ENCODE data around the gene LRFN2.

The LRFN2 gene

DNA sequence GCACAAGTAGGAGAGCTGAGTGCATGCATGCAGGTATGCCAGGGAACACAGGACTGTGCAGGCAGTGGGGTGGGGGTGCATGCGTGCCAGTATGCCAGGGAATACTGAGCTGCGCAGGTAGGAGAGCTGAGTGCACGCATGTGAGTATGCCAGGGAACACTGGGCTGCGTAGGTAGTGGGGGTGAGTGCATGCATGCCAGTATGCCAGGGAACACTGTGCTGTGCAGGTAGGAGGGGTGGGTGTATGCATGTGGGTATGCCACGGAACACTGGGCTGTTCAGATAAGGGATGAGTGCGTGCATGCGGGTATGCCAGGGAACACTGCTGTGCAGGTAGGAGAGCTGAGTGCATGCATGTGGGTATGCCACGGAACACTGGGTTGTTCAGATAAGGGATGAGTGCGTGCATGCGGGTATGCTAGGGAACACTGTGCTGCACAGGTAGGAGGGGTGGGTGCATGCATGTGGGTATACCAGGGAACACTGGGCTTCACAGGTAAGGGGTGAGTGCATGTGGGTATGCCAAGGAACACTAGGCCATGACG is 77.4 kb downstream of the LRFN2 start:
- no peak for DNase-seq

- no peak for DNase-seq
Observed at GRCh38 chr6:40509086-40509485, 78.1 kb downstream of the LRFN2 start.

DNA sequence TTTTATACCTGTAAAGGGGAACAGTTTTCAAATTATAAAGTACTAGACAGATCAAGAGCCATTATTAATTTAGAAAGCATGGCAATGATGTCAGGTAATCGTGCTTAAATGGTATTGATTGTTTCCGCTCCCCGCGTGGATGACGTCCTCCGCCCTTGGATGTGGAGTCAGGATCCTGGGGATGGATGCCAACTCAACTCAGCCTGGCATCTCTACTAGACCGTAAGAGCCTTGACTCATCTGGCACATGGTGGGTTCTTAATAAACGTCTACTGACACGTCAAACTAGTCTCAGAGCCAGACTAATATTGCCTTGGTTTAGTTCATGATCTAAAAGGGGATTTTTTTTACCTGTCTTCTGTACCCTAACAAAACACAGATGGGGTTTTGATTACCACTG is 80.2 kb downstream of the LRFN2 start:
- DNase-seq = no peak

- DNase-seq = no peak
Observed at GRCh38 chr6:40505191-40505810, 81.9 kb downstream of the LRFN2 start.

DNA sequence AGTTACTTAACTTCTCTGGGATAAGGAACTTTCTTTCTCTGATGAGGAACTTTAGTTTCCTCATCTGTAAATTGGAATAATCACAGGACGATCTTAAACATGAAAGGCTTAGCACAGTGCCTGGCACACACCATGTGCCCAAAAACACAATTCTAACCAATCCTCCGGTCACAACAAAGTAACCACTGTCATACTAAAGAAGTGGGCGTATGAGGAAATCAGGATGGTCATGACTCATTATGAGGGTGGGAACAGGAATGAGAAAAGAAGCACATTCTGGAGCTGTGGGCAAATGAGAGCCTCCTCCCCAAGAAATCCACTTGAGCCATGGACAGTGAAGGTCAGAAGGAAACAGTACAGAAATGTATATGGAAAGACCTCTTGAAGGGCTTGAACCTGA is 82.9 kb downstream of the LRFN2 start:
- no peak for DNase-seq

DNA sequence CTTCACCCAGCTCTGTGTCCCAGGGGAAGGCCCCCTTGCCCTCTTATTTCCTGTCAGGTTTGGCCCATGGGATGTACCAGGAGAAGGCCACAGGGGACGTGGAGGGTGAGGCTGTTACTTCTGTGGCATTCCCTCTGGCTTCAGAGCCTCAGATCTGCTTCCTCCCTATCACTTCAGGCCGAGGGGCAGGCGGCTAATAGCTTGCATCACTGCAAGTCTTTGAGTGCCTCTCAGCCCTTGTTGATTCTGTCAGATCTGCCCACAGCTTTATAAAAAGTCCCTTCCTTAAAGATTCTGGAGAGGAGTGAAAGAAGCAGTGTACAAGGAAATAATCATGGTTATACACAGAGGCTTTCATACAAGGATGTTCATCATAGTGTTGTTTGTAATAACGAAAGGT is 86.9 kb downstream of the LRFN2 start:
- DNase-seq = no peak

- no peak for DNase-seq
Observed at GRCh38 chr6:40499215-40499614, 87.9 kb downstream of the LRFN2 start.

GRCh38 chr6:40498148-40498547 is 89.0 kb downstream of the LRFN2 start:
- DNase-seq = no peak

DNA sequence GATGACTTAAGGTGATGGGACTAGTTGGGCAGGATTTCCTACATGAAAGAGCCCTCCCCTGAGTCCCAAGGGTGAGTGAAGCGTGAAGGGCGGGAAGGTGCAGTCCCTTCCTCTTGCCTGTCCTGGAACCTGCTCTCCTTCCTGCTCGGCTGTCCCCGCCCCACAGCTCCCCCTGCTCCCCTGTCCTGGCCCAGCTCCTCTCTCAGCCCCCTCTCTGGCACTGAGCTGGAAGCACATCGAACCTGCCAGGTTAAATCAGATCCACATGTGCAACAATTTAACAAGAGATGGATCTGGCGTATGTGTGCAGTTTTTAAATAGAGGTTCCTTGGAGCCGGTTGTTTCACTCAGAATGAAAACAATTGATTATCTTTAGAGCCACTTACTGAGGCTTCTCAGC is 95.0 kb downstream of the LRFN2 start:
- DNase-seq = no peak

- DNase-seq = no peak
Observed at GRCh38 chr6:40490508-40490907, 96.7 kb downstream of the LRFN2 start.

GRCh38 chr6:40489798-40490197 is 97.4 kb downstream of the LRFN2 start:
- DNase-seq = no peak

- DNase-seq = no peak
Observed at GRCh38 chr6:40486576-40486975, 100.6 kb downstream of the LRFN2 start.

- DNase-seq = no peak
Observed at GRCh38 chr6:40485795-40486194, 101.4 kb downstream of the LRFN2 start.

DNA sequence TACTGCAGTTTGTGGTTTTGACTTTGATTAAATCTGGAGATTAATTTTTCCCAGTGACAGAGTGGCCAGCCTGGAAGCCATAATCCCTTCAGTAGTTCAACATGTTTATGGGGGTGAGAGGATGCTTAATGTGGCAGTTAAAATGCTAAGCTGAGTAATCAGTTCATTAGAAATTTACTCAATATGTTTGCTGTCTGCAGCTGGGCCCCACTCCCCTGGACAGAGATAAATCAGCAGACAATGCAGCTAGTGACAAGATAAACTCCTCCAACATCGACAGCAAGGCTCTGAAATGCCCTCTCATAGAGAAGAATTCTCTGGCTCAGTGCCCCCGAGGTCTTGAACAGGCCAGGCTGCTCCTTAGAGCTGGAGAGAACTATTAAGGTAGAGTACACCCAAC is 101.9 kb downstream of the LRFN2 start:
- no peak for DNase-seq

DNA sequence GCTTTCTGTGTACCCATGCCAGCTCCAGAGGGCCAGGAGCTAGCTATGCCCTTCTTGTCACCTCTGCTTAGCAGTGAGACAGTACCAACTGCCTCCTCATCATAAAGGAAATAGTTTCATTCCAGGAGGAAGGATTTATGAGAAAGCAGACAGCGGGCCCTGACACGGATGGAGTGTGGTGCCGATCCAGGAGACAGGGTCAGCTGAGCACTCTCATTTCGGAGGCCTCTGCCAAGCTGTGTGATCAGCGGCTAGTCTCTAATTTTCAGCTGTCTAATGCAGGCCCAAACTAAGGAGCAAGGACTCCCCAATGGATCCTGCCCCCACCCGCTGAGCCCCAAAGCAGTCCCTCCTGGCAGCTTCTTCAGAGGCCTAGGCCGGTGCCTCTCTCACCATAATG is 103.1 kb downstream of the LRFN2 start:
- DNase-seq = no peak

GRCh38 chr6:40482532-40482931 is 104.6 kb downstream of the LRFN2 start:
- no peak for DNase-seq

GRCh38 chr6:40480678-40481077 is 106.5 kb downstream of the LRFN2 start:
- no peak for DNase-seq

DNA sequence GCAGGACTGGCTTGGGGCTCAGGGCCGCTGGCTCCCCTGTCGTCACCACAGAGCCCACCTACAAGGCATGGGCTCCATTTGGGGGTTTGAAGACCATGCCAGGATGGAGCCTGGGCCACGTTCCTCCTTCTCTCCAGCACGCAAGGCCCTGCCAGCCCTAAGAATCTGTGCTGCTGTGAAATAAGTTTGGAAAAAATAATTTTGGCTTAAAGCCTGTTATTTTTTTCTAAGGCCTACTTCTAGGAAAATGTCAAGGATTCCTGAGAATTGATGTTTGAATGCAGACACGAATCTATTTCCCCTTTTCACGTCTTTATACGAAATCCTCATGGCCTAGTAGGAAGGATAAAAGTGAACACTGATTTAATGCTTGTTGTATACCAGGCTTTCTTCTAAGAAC is 107.5 kb downstream of the LRFN2 start:
- no peak for DNase-seq

DNA sequence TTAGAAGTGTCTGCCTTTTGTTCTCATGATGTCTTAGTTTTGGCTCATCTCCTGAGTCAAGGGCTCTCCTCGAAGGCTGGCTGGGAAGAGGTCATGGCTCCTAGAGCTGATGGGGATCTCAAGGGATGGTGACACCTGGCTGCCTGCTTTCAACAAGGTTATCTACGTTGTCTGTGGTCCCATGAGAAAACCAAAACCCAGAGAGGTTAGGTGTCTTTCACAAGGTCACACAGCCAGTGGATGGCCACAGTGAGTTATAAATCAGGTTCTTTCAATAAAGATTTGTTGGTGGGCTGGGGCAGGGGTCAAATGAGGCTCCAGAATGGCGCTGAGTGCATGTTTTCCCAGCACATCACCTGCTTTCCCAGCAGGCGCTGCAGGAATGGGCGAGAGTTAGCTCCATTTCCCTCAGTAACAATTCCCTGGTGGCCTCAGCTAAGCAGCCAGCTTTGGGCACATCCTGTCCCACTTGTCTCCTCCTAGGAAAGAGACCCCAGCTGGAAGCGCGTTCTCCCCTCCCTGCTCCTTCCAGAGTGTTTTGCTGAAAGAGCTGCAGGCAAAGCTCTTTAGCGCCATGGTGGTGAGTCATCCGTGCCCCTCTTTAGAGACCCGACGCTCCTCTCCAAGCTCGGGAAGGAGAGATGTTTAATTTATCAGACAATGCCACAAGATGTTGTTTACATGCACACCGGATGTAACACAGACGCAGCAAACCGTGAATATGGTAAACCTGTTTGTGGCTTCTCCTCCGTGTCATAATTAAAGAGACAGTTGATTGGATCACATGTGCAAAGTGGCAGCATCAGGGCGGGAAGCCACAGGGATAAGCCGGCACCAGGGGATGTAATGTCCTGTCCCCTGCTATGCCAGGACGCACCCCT is 109.7 kb downstream of the LRFN2 start:
- DNase-seq = no peak

DNA sequence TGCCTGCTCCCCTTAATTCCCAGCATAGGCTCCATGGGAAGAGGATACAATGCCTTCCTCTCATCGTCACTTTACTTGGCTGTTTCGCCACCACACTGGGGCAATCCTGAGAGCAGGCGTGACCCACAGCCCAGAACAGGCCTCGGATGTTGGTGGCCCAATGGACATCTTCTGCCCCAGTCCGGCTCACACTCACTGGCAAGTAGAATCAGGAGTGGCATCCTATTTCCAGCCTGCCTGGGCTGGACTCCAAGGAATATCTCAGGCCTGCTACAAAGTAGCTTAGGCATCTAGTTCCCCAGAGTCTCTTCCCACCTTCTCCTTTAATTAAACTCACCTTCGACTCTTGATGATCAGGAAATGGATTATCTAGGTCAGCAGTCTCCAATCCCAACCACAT is 110.5 kb downstream of the LRFN2 start:
- no peak for DNase-seq

DNA sequence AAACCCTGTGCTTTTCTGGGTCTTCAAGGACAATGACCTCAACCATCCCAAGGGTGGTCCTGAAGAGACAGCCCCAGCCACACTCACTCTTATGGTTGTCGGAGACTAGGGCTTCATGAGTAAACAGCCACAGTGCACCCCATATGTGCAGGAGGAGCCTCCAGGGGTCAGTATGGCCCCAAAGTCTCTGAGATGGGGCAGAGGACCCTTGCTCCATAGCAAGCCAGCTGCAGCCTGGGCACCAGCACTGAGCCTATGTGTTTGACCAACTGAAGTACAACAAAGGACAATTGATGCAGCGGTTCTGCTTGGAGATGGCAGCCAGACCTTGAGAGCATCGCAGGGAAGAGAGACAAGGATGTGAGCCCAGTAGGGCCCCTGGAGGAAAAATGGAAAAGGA is 112.2 kb downstream of the LRFN2 start:
- DNase-seq = no peak

GRCh38 chr6:40473026-40473425 is 114.1 kb downstream of the LRFN2 start:
- no peak for DNase-seq

GRCh38 chr6:40472353-40472752 is 114.8 kb downstream of the LRFN2 start:
- DNase-seq = no peak

- no peak for DNase-seq
Observed at GRCh38 chr6:40471243-40471642, 115.9 kb downstream of the LRFN2 start.
